ES-I3 (cell line): Measurements from ENCODE around the gene INPP5B.
A peak's percentile ranks its signal among the peaks of the same experiment; 100 is the strongest.

Source experiments
- H3K36me3 ChIP-seq: 2 replicates; pipeline ENCODE4 v1.6.1; 2013; ENCODE audit warnings: mild to moderate bottlenecking, low read length, control low read depth, moderate library complexity; ENCODE audit not compliant: insufficient read depth
- H3K4me1 ChIP-seq: 2 replicates; pipeline ENCODE4 v1.6.1; 2013; ENCODE audit warnings: mild to moderate bottlenecking, control low read depth, low read length; ENCODE audit not compliant: insufficient read depth
- H3K9ac ChIP-seq: 2 replicates; pipeline ENCODE4 v1.6.1; 2013; ENCODE audit warnings: low read depth, mild to moderate bottlenecking, low read length, moderate library complexity
- H3K9me3 ChIP-seq: 2 replicates; pipeline ENCODE4 v1.6.1; 2013; ENCODE audit warnings: mild to moderate bottlenecking, low read length, moderate library complexity; ENCODE audit not compliant: control insufficient read depth, insufficient read depth

INPP5B gene

GRCh38 chr1:37954316-37954971 is 7.6 kb upstream of the INPP5B start:
- peaks cover 14% of the 10 kb centered on the region for H3K36me3 ChIP-seq
- H3K9me3 ChIP-seq, result no peaks in the 10 kb centered on the region
- peaks cover 6% of the 10 kb centered on the region; the same call in 1 of the 2 replicates for H3K4me1 ChIP-seq
- H3K9ac ChIP-seq, result no peak overlapping the region

GRCh38 chr1:37952738-37953137 is 5.9 kb upstream of the INPP5B start:
- Histone ChIP-seq H3K9me3 (no peaks in the 10 kb centered on the region; the same call in 1 of the 2 replicates), H3K4me1 (peaks cover 6% of the 10 kb centered on the region; the same call in 1 of the 2 replicates), H3K36me3 (peaks cover 2% of the 10 kb centered on the region; the same call in 1 of the 2 replicates), H3K9ac (no peak overlapping the region)

- no peak overlapping the region for H3K9ac ChIP-seq
- H3K4me1 ChIP-seq, result peaks cover 6% of the 10 kb centered on the region; the same call in 1 of the 2 replicates
- no peaks in the 10 kb centered on the region; the same call in 1 of the 2 replicates for H3K9me3 ChIP-seq
- H3K36me3 ChIP-seq, result no peaks in the 10 kb centered on the region; the same call in 1 of the 2 replicates
These were observed 5.2 kb upstream of the INPP5B start for GRCh38 chr1:37951783-37952624.

- H3K4me1 ChIP-seq, result peaks cover 6% of the 10 kb centered on the region; the same call in 1 of the 2 replicates
- H3K9ac ChIP-seq, result no peak overlapping the region
- H3K9me3 ChIP-seq, result no peaks in the 10 kb centered on the region; the same call in 1 of the 2 replicates
- no peaks in the 10 kb centered on the region for H3K36me3 ChIP-seq
These were observed 4.4 kb upstream of the INPP5B start for GRCh38 chr1:37951041-37951782.

GRCh38 chr1:37949524-37950152 is 2.8 kb upstream of the INPP5B start:
- no peaks in the 10 kb centered on the region; the same call in 1 of the 2 replicates for H3K9me3 ChIP-seq
- no peak overlapping the region for H3K9ac ChIP-seq
- H3K36me3 ChIP-seq, result no peaks in the 10 kb centered on the region
- peaks cover 11% of the 10 kb centered on the region; the same call in 1 of the 2 replicates for H3K4me1 ChIP-seq

GRCh38 chr1:37948841-37949240 is 2.0 kb upstream of the INPP5B start:
- Histone ChIP-seq H3K9ac (no peak overlapping the region), H3K36me3 (no peaks in the 10 kb centered on the region; the same call in 1 of the 2 replicates), H3K9me3 (no peaks in the 10 kb centered on the region; the same call in 1 of the 2 replicates), H3K4me1 (peaks cover 11% of the 10 kb centered on the region; the same call in 1 of the 2 replicates)

GRCh38 chr1:37948166-37948565 is 1.3 kb upstream of the INPP5B start:
- H3K9me3 ChIP-seq, result no peaks in the 10 kb centered on the region; the same call in 1 of the 2 replicates
- no peaks in the 10 kb centered on the region; the same call in 1 of the 2 replicates for H3K36me3 ChIP-seq
- no peak overlapping the region for H3K9ac ChIP-seq
- peaks cover 11% of the 10 kb centered on the region; the same call in 1 of the 2 replicates for H3K4me1 ChIP-seq

- Histone ChIP-seq H3K4me1 (peaks cover 11% of the 10 kb centered on the region; the same call in 1 of the 2 replicates), H3K9me3 (no peaks in the 10 kb centered on the region; the same call in 1 of the 2 replicates), H3K9ac (peak overlapping the region; percentile 75; the same call in 1 of the 2 replicates), H3K36me3 (no peaks in the 10 kb centered on the region; the same call in 1 of the 2 replicates)
These were observed 511 bp upstream of the INPP5B start for GRCh38 chr1:37947364-37947763.

GRCh38 chr1:37945743-37946702 is 830 bp downstream of the INPP5B start:
- peaks cover 8% of the 10 kb centered on the region; the same call in 1 of the 2 replicates for H3K4me1 ChIP-seq
- no peaks in the 10 kb centered on the region; the same call in 1 of the 2 replicates for H3K36me3 ChIP-seq
- H3K9me3 ChIP-seq, result no peaks in the 10 kb centered on the region; the same call in 1 of the 2 replicates
- peak overlapping the region; percentile 75 for H3K9ac ChIP-seq

- no peaks in the 10 kb centered on the region; the same call in 1 of the 2 replicates for H3K36me3 ChIP-seq
- H3K4me1 ChIP-seq, result peaks cover 5% of the 10 kb centered on the region; the same call in 1 of the 2 replicates
- H3K9me3 ChIP-seq, result no peaks in the 10 kb centered on the region; the same call in 1 of the 2 replicates
- H3K9ac ChIP-seq, result no peak overlapping the region
These were observed 1.6 kb downstream of the INPP5B start for GRCh38 chr1:37945251-37945650.

- peaks cover 5% of the 10 kb centered on the region; the same call in 1 of the 2 replicates for H3K4me1 ChIP-seq
- H3K9ac ChIP-seq, result no peak overlapping the region
- no peaks in the 10 kb centered on the region; the same call in 1 of the 2 replicates for H3K36me3 ChIP-seq
- no peaks in the 10 kb centered on the region; the same call in 1 of the 2 replicates for H3K9me3 ChIP-seq
These were observed 2.0 kb downstream of the INPP5B start for GRCh38 chr1:37944816-37945215.

GRCh38 chr1:37944086-37944763 is 2.6 kb downstream of the INPP5B start:
- no peaks in the 10 kb centered on the region; the same call in 1 of the 2 replicates for H3K9me3 ChIP-seq
- H3K9ac ChIP-seq, result no peak overlapping the region
- H3K36me3 ChIP-seq, result no peaks in the 10 kb centered on the region; the same call in 1 of the 2 replicates
- peaks cover 5% of the 10 kb centered on the region; the same call in 1 of the 2 replicates for H3K4me1 ChIP-seq
